ENCODE data around the gene QRICH1.

Gene QRICH1

DNA sequence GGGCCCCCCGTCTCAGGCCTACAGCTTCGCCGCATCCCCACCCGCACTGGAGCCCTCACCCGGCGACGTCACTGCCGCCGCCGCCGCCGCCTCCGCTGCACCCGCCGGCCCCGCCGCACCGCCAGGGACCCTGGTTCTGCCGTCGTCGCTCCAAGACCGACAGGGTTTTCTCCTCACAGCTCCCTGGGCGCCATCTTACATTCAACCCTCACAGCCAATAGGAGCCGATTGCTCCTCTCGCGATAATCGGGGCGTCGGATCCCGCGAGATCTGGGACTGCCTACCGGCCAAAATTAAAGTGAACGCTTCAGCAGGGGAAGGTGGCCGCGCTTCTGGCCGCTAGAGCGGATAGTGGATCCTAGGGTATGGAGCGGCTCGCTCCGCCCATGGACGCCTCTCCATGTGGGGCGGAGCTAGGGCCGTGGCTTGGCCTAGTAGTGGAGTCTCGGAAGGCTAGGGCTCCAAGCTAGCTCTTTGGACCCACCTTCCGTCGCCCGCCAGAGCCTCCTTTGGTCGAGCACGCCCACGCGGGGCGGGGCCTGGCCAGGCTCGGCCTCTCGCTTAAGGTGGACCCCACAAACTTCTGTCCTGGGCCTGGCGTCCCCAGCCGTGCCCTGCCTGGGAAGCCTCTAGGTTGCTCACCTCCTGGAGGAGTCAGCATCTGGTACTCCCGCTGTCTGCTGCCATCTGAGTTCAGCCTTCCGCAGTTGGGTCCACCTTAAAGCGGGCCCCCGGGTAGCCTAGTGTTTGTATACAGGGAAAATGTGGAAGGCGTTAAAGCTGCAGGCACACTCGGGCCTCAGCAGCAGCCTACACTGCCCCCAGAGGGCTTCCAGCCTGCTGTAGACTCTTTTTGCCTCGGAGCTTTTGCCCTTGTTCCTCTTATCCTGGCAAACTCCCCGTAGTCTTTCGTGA is at the start of gene QRICH1:
Gene QRICH1 (minus strand): TSS at position 219 of the 915 bp plus-strand sequence. CDS start 17,054 bp downstream, outside the sequence.
- DNase-seq (ENCODE audit: low spot score): peak; percentile 91

DNA sequence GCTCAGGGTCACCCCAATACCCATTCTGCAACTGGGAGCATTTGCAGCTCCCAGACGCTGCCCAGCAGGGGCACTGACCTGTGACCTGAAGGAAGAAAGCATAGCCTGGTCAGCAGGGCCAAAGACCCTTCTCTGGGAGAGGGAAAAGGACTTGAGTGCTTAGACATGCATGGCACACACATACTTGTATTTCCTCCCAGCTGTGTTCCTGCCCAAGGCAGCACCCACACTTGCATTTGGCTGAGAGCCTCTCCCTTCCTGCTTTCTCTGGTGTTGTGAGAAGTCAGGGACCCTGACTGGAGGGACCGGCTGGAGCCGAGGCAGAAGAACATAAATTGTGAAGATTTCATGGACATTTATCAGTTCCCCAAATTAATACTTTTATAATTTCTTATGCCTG is 46.2 kb upstream of the QRICH1 start:
- DNase-seq (ENCODE audit: low spot score): no peak

GRCh38 chr3:49135499-49135898 is 41.6 kb upstream of the QRICH1 start:
- DNase-seq (ENCODE audit: low spot score): no peak

- DNase-seq (ENCODE audit: low spot score): no peak
Observed at GRCh38 chr3:49134471-49135265, 40.8 kb upstream of the QRICH1 start.

DNA sequence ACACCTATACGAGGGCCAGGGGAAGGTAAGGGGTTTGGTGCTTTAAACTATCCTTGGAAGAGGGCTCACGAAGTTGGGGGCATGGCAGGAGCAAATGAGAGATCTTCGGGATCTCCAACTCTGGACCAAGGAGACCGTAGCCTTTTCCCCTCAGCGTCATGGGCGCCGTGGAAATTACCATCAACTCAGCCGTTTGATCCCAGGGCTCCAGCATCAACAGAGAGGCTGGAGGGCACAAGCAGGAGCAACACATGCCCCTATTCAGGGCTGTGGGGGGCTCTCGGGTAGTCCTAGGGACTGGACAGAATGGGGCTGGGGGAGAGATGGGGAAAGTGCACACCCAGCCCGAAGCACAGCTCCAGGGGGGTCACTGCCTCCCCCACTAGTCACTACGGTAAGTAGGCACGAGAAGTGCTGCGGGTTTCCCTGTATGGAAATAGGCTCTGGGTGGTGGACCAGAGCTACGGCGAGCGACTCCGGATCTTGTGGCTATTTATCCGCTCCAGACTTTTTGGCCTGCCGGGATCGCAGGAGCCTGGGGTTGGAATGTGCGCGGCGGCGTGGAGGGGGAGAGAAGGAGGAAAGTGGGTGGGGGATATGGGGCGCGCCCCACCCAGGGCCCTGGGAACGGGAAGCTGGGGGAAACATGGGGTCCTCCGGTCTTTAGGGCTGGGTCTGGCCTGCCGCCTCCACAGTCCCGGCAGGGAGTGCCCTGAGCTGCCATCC is 39.5 kb upstream of the QRICH1 start:
- peak; percentile 29 for DNase-seq (ENCODE audit: low spot score)

DNA sequence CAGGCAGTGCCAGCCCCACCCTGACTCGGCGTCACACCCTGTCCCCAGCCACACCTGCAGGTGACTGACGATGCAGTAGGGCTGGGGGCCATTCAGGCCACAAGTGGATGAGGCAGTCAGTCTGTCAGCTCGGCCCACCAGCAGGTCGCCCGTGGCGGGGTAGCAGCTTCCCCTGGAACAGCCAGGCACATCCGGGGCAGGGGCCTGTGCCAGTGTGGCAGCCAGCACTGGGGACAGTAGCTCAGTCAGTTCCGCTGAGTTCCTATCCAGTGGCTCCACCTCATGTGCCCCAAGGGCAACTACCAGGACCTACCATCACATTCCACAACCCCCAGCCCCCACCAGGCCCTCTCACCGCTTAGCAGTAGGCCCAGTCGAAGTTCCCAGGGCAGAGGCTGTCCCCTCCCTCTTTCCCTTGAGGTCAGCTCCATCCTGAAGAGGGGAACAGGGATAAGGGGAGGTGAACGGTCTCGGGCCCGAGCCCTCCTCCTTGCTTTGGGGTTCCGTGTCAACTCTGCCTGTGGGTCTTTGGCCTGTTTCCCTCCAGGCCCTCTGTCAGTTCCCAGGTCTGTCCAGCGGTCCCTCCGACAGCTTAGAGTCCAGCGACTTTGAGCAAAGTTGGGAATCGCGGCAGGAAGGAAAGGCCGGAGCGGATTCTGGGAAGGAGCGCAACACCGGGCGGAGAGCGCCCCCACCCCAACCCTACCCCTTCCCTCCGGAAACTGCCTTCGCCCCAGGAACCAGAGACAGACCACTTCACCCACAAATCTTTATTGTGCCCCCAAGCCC is 38.8 kb upstream of the QRICH1 start, which contains the start of gene LAMB2:
Gene LAMB2 (minus strand): TSS at position 614 of the 789 bp plus-strand sequence. CDS start 183 bp downstream, at position 431.
- DNase-seq (ENCODE audit: low spot score): no peak

GRCh38 chr3:49132073-49132436 is 38.2 kb upstream of the QRICH1 start:
- no peak for DNase-seq (ENCODE audit: low spot score)

- no peak for DNase-seq (ENCODE audit: low spot score)
Observed at GRCh38 chr3:49131576-49131975, 37.7 kb upstream of the QRICH1 start.

DNA sequence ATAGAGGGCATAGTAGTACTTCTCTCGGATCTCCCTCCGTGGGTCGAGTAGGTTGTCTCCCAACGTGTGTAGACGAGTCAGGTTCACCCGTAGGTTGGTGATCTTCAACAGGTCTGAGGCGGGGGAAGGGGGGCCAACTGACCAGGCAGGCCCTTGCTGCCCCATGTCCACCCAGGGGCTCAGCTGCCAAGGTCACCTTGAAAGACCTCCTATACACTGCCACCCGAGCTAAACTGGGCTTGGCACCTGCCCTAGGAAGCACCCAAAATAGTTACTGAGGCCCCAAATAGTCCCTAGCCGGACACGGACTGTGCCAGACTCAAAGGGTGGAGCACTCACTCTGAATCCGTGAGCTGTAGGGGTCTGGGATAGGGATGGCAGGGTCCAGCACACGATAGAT is 37.2 kb upstream of the QRICH1 start:
- no peak for DNase-seq (ENCODE audit: low spot score)

DNA sequence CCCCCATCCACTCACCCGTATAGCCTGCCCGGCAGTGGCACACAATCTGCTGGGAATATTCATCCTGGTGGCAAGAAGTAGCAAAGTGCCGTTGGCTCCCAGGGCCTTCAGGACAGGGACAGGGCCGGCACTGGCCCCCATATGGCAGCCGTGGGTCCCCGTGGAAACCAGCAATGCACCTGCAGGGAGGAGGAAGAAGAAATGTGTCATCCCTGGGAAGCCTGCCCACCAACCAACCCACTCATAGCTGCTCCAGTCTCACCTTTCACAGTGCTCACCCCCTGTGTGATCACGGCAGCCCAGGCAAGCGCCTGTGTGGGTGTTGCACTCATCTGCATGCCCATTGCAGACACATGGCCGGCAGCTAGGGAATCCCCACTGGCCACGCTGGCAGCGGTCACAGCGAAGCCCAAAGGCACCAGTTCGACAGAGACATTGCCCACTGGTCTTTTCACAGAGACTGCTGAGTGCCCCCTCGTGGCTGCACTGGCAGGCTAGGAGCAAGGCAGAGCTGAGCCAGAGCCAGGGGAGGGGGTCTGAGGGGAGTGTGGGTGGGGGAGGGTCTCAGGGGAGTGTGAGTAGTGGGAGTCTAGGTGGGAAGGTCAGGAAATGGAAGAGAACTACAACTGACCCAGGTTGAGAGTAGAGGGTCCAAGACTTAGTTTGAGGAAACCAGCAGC is 31.3 kb upstream of the QRICH1 start:
- DNase-seq (ENCODE audit: low spot score): no peak

DNA sequence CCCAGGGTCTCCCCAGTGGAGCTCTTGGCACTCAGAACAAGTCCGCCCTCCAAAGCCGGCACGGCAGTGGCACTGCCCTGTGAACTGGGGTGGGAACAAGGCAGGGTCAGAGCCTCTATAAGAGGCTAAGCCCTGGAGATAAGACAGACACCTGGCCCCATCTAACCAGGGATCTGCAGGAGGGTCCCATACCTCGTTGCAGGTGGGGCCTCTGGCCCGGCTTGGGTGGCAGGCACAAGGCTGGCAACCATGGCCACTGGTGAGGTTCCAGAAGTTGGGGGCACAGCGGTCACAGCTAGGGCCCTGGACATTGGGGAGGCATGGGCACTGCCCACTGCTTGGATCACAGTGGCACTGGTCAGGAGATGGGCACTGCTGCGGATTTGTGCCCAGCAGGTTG is 30.3 kb upstream of the QRICH1 start:
- no peak for DNase-seq (ENCODE audit: low spot score)

GRCh38 chr3:49123687-49124086 is 29.8 kb upstream of the QRICH1 start:
- DNase-seq (ENCODE audit: low spot score): no peak

GRCh38 chr3:49122886-49123545 is 29.1 kb upstream of the QRICH1 start:
- no peak for DNase-seq (ENCODE audit: low spot score)

DNA sequence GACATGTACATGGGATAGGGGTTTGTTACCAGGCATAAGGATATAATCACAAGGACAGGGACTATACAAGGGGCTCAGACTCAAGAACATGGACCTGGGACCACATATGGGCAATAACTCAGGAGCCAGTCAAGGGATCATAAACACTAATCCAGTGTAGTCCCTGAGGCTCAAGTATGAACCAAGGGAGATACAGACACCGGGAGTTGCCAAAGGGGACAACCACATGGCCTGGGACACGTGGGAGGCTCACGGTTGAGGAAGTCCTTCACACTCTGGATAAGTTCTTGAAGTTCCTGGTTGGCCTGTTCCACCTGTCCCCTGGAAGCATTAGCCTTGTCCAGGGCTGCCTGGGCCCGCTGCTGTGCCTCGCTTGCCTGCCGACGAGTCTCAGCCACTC is 28.6 kb upstream of the QRICH1 start:
- no peak for DNase-seq (ENCODE audit: low spot score)

DNA sequence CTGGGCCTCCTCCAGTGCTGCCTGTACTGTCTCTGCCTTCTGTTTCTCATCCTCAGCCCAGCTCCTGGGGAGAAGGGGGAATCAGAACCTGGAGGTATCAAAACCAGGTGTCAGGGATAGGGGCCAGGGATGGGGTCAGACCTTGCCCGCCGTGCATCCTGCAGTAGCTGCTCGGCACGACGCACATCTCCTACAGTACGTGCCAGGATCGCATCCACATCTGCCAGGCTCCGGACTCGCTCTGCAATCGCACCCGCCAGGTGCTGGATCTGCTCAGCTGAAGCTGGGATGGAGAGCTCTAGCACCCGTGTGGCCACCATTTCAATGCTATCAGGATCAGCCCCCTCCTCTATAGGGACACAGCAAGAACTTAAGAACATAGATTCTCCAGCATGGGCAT is 28.2 kb upstream of the QRICH1 start:
- no peak for DNase-seq (ENCODE audit: low spot score)

GRCh38 chr3:49121132-49121736 is 27.4 kb upstream of the QRICH1 start:
- no peak for DNase-seq (ENCODE audit: low spot score)

DNA sequence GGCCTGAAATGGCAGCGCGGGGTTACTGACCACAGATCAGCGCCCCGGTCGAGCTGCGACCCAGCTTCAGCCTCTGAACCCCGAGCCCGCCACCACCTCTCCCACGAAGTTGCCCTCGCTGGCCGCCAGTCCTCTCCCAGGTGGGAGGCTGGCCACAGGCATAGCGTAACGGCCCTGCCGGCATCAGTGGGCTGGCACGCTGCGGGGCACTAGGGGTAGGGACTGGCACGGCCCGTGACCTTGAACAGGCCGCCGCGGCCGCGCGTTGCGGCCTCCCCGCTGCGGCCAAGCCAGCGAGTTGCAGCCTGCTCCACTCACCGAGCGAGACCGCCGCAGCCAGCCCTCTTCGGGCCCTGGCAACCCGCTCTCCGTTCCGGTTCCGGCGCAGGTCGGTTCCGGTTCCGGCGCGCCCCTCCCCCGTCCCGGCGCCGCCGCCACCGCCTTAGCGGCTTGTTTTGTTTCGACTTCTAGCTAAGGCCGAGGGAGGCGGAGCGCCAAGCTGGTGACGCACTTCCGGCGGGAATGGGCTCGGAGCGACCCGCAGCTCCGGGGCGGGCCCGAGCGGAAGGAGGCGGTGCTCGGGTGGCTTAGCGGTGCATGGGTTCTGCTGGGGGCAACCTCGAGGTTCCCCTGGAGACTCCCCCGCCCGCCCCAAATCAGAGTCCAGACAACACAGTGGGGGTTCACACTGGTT is 26.7 kb upstream of the QRICH1 start, which contains the start of gene USP19:
Gene USP19 (minus strand): TSS at position 386 of the 694 bp plus-strand sequence. CDS start 1,678 bp downstream, outside the sequence.
- peak; percentile 96 for DNase-seq (ENCODE audit: low spot score)

DNA sequence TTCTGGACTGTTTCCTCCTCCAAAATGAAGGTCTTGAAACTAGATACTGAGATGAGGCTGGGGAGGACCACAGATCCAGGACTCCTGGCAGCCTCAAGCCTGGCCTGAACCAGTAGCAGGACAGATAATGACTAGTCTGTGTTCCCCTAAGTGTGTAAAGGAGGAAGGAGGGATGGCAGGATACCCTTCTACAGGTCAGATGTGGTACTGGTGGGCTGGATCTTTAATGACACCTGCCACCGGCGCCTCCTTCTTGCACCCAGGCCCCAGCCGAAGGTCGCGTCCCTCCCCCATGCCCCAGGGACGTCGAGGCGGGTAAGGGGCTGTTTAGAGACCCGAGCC is 26.2 kb upstream of the QRICH1 start:
- DNase-seq (ENCODE audit: low spot score): peak; percentile 38

DNA sequence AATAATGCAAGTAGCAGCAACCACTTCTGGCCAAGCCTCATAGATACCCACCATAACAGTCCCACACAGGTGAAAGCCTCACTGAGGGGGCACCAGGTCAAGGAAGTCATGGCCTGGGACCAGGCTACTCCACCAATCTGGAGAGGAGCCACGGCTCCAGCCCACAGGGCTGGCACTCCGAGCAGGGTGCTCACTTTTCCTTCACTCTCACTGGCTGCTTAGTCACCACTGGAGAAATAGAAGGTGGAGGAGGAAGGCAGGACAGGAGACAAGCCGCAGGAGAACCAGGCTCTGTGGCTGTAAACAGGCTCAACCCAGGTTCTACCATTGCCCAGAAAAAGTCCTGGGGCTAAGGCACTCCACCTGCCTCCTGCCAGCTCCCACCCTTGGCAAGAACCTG is 25.6 kb upstream of the QRICH1 start:
- no peak for DNase-seq (ENCODE audit: low spot score)
